GM12878 (cell line): ENCODE results near the gene MSRB2. TPM values are rescaled to one million over a fixed set of nuclear protein-coding genes. Genes with fewer than 3 reads are reported as not detected.

Experiments
- ATAC-seq: fragments of 200-7000 bp; cut with Tn5 transposase; 3 replicates; pipeline ENCODE4 v1.9.1; 2020; ENCODE audit warnings: mild to moderate bottlenecking, moderate library complexity
- BruUV-seq: library from RNA; stranded (reverse); fragments of 400-500 nt; replicated peaks from 2 replicates; lab custom pipeline; 2021; lab: Mats Ljungman, UMichigan
- CTCF ChIA-PET: fragments of 300-600 bp; sonication (Branson Sonifier 250); formaldehyde crosslinking; extraction: SDS; loops from one replicate; lab custom pipeline; 2021; ENCODE audit warnings: inconsistent platforms; lab: Yijun Ruan, JAX
- POLR2A ChIA-PET: fragments of 350-600 bp; formaldehyde crosslinking; extraction: SDS; loops from one replicate; lab custom pipeline; 2021; ENCODE audit warnings: inconsistent platforms; lab: Charles Lee
- RAD21 ChIA-PET: fragments of 300-600 bp; sonication (Branson Sonifier 250); formaldehyde crosslinking; loops from one replicate; lab custom pipeline; 2023; ENCODE audit warnings: antibody characterized with exemption; ENCODE audit not compliant: unreplicated experiment; lab: Charles Lee
- SMC1A ChIA-PET: fragments of 300-600 bp; sonication (Branson Sonifier 250); formaldehyde crosslinking; loops from one replicate; lab custom pipeline; 2023; ENCODE audit not compliant: unreplicated experiment, uncharacterized antibody; lab: Charles Lee
- DNase-seq: peaks from one replicate; pipeline ENCODE4 v3.0.0-alpha.2; 2011; ENCODE audit warnings: low read depth, low spot score
- FAIRE-seq: peaks from 3 replicates; lab custom pipeline; 2011; peaks lifted over from hg19 to GRCh38; lab: Jason Lieb, UNC
- H2AFZ ChIP-seq: 2 replicates; pipeline ENCODE4 v1.6.0; 2011; ENCODE audit warnings: low read depth, low read length, control low read depth; ENCODE audit not compliant: control insufficient read depth
- H3K27ac ChIP-seq: 2 replicates; pipeline ENCODE4 v1.5.1; 2011; ENCODE audit warnings: control low read depth; ENCODE audit not compliant: control insufficient read depth, insufficient read depth
- H3K27me3 ChIP-seq, 2 experiments: replicated peaks in 1 of 2; 2 replicates each; pipeline versions ENCODE4 v1.6.0 to v1.6.1; 2011; ENCODE audit warnings: low read length in 1 of 2; ENCODE audit not compliant: control insufficient read depth in 2 of 2, insufficient read depth in 2 of 2
- H3K36me3 ChIP-seq, 2 experiments: 2 replicates each; pipeline ENCODE4 v1.5.1; 2011; ENCODE audit warnings: low read length in 1 of 2; ENCODE audit not compliant: control insufficient read depth in 2 of 2, insufficient read depth in 2 of 2
- H3K4me1 ChIP-seq: 2 replicates; pipeline ENCODE4 v1.6.1; 2011; ENCODE audit warnings: mild to moderate bottlenecking, low read length, moderate library complexity, mixed read lengths; ENCODE audit not compliant: control insufficient read depth, insufficient read depth
- H3K4me2 ChIP-seq: 2 replicates; pipeline ENCODE4 v1.6.0; 2011; ENCODE audit warnings: control low read depth; ENCODE audit not compliant: control insufficient read depth, insufficient read depth
- H3K4me3 ChIP-seq: fragments of 200-600 bp; sonication (generic); 2 replicates; pipeline ENCODE4 v1.5.1; 2016
- H3K79me2 ChIP-seq: 2 replicates; pipeline ENCODE4 v1.6.0; 2011; ENCODE audit warnings: low read length; ENCODE audit not compliant: control insufficient read depth, insufficient read depth
- H3K9ac ChIP-seq: 2 replicates; pipeline ENCODE4 v1.8.0; 2011; ENCODE audit warnings: low read length, control low read depth, mixed read lengths; ENCODE audit not compliant: control insufficient read depth, insufficient read depth
- H3K9me3 ChIP-seq: replicated peaks from 3 replicates; pipeline ENCODE4 v1.5.1; 2011; ENCODE audit warnings: mild to moderate bottlenecking, low read length; ENCODE audit not compliant: control insufficient read depth, insufficient read depth
- H4K20me1 ChIP-seq: 2 replicates; pipeline ENCODE4 v1.6.0; 2011; ENCODE audit not compliant: control insufficient read depth, insufficient read depth
- BMI1 ChIP-seq: fragments of 450-650 bp; IDR thresholded peaks from 2 replicates; pipeline ENCODE4 v1.6.1; 2016; ENCODE audit warnings: mild to moderate bottlenecking, moderate library complexity, borderline replicate concordance
- CHD4 ChIP-seq: fragments of 200-600 bp; sonication (generic); IDR thresholded peaks from 2 replicates; pipeline ENCODE4 v1.6.1; 2016; ENCODE audit warnings: mild to moderate bottlenecking
- DPF2 ChIP-seq: fragments of 450-650 bp; IDR thresholded peaks from 2 replicates; pipeline ENCODE4 v1.6.1; 2017; ENCODE audit warnings: mild to moderate bottlenecking
- ETV6 ChIP-seq, 2 experiments: fragments of 450-650 bp in 1 of 2; IDR thresholded peaks in 1 of 2; conservative IDR thresholded peaks in 1 of 2; 2 replicates each; pipeline ENCODE4 v1.6.1; 2014; ENCODE audit warnings: antibody characterized with exemption in 1 of 2, borderline replicate concordance in 1 of 2, low read depth in 1 of 2, mild to moderate bottlenecking in 1 of 2, moderate library complexity in 1 of 2
- EZH2 ChIP-seq: IDR thresholded peaks from 2 replicates; pipeline ENCODE4 v1.6.1; 2012; ENCODE audit warnings: low read depth, mild to moderate bottlenecking, control low read depth, inconsistent platforms, low read length, borderline replicate concordance; ENCODE audit not compliant: control insufficient read depth
- HDGF ChIP-seq: fragments of 450-650 bp; IDR thresholded peaks from 2 replicates; pipeline ENCODE4 v1.6.1; 2016; ENCODE audit warnings: antibody characterized with exemption
- KAT2A ChIP-seq: conservative IDR thresholded peaks from 2 replicates; pipeline ENCODE4 v1.6.1; 2011; ENCODE audit warnings: low read depth, low read length; ENCODE audit not compliant: control insufficient read depth
- LARP7 ChIP-seq: fragments of 450-650 bp; IDR thresholded peaks from 2 replicates; pipeline ENCODE4 v1.6.1; 2017; ENCODE audit warnings: mild to moderate bottlenecking
- NBN ChIP-seq: fragments of 450-650 bp; IDR thresholded peaks from 2 replicates; pipeline ENCODE4 v1.6.1; 2016
- NR2C2 ChIP-seq: IDR thresholded peaks from 2 replicates; pipeline ENCODE4 v1.6.1; 2011; ENCODE audit warnings: borderline replicate concordance, low read depth; ENCODE audit not compliant: control insufficient read depth, insufficient read length
- PML ChIP-seq: IDR thresholded peaks from 2 replicates; pipeline ENCODE4 v1.6.1; 2012; ENCODE audit warnings: low read length, inconsistent platforms
- POU2F2 ChIP-seq: IDR thresholded peaks from 3 replicates; pipeline ENCODE4 v1.6.1; 2011; ENCODE audit warnings: low read depth, mild to moderate bottlenecking, low read length, borderline replicate concordance
- RAD51 ChIP-seq: fragments of 450-650 bp; IDR thresholded peaks from 2 replicates; pipeline ENCODE4 v1.6.1; 2016; ENCODE audit warnings: moderate library complexity, mild to moderate bottlenecking, inconsistent platforms
- SRF ChIP-seq, 2 experiments: IDR thresholded peaks; 2 replicates each; pipeline ENCODE4 v1.6.1; 2011; ENCODE audit warnings: low read depth in 2 of 2, low read length in 2 of 2, mild to moderate bottlenecking in 1 of 2, moderate library complexity in 1 of 2
- STAT1 ChIP-seq: fragments of 450-650 bp; conservative IDR thresholded peaks from 2 replicates; pipeline ENCODE4 v1.6.1; 2014; ENCODE audit warnings: antibody characterized with exemption, mild to moderate bottlenecking
- YBX1 ChIP-seq: fragments of 450-650 bp; IDR thresholded peaks from 2 replicates; pipeline ENCODE4 v1.6.1; 2016; ENCODE audit warnings: antibody characterized with exemption
- WGBS: methylation state at CpG from one replicate; pipeline ENCODE4 v1.1.6; 2016; ENCODE audit warnings: low lambda C conversion rate; ENCODE audit not compliant: insufficient replicate concordance, insufficient coverage; ENCODE audit errors: missing lambda C conversion rate; 5-methylcytosine and 5-hydroxymethylcytosine counted together
- in situ Hi-C: fragments of 300-500 bp; cut with MboI; formaldehyde crosslinking; loops from 9 replicates; pipeline ENCODE4 v1.14.3; 2018; ENCODE audit warnings: mixed read lengths
- intact Hi-C: fragments of 100-400 bp; cut with micrococcal nuclease; formaldehyde crosslinking; loops from one replicate; pipeline ENCODE4 v1.14.2; 2022; ENCODE audit not compliant: unreplicated experiment
- polyA plus RNA-seq, 11 experiments: library from polyadenylated mRNA; depleted of rRNA in 4 of 11; unstranded in 6 of 11; stranded (reverse) in 5 of 11; fragments of >200 nt; fragmentation: Nextera tagmentation in 4 of 11; fragmentation: Illumina TruSeq in 1 of 11; extraction: Ambion mirVana in 4 of 11; extraction: Trizol in 1 of 11; gene quantifications; 1 replicate in 1 of 11; 2 replicates in 10 of 11; pipeline versions ENCODE4 v1.2.1 to v1.2.3, GENCODE V29; 2011 to 2016; ENCODE audit warnings: inconsistent platforms in 2 of 11, missing spikeins in 2 of 11, low read depth in 1 of 11
- total RNA-seq, 4 experiments: library from RNA; depleted of rRNA in 3 of 4; stranded (reverse); fragments of >200 nt in 3 of 4; fragmentation: Illumina TruSeq in 1 of 4; extraction: Trizol in 1 of 4; gene quantifications; 2 replicates each; pipeline versions ENCODE4 v1.2.1 to v1.2.3, GENCODE V29; 2013 to 2021
- TF ChIP-seq, protein P1 (sequence below): fragments of 450-650 bp; IDR thresholded peaks from 2 replicates; pipeline ENCODE4 v1.6.1; 2016; ENCODE audit warnings: mild to moderate bottlenecking
- TF ChIP-seq, protein P2 (sequence below): fragments of 450-650 bp; IDR thresholded peaks from 2 replicates; pipeline ENCODE4 v1.6.1; 2016; ENCODE audit warnings: mild to moderate bottlenecking
- TF ChIP-seq, protein P3 (sequence below): IDR thresholded peaks from 2 replicates; pipeline ENCODE4 v1.6.1; 2012; ENCODE audit warnings: low read depth, low read length, improper control_type of control experiment

The MSRB2 gene
- total and polyA plus RNA-seq, 10 of the 15 experiments (the other 5 are each of a cell fraction or from before 2014, with no cell fraction given) = 1.5 to 18.6 (median 6.2) TPM

DNA sequence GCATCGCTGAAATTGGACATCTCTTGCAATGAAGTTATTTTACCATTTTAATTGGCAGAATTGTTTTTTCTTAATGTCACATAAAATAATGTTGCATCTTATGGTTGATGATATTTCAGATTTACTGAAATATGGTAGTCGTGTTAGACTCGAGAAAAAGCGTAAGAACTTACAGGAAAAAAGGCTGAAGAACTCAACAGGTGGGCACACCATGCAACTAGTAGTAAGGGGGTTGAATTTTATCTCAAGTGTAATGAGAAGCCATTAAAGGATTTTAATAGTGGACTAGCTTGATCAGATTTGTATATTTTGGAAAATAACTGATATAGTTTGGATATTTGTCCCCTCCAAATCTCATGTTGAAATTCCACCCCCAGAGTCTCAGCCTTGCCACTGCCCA, 41.1 kb downstream of the MSRB2 start:
- Histone ChIP-seq H4K20me1 (no peaks in the 10 kb centered on the region), H2AFZ (no peak overlapping the region), H3K27ac (no peak overlapping the region), H3K4me1 (no peaks in the 10 kb centered on the region), H3K79me2 (no peaks in the 10 kb centered on the region), H3K4me3 (no peak overlapping the region), H3K36me3 (no peaks in the 10 kb centered on the region), H3K27me3 (no peaks in the 10 kb centered on the region), H3K9ac (no peak overlapping the region), H3K9me3 (no peaks in the 10 kb centered on the region)
- SMC1A ChIA-PET = no interaction called here
- POLR2A ChIA-PET = no interaction called here
- DNase-seq = no peak
- RAD21 ChIA-PET = no interaction called here
- CTCF ChIA-PET = no interaction called here
- TF ChIP-seq DPF2 (no peak), LARP7 (no peak), RAD51 (no peak), PML (no peak), STAT1 (no peak), YBX1 (no peak), SRF (IDR thresholded peaks at IDR 0.05; ENCODE audit: low read depth in 2 of 2, low read length in 2 of 2) (no peak), BMI1 (no peak), NBN (no peak), POU2F2 (no peak), ETV6 (conservative IDR thresholded peaks at IDR 0.05 in 1 of 2, IDR thresholded peaks at IDR 0.05 in 1 of 2; ENCODE audit: borderline replicate concordance in 1 of 2, low read depth in 1 of 2) (no peak), CHD4 (no peak), HDGF (no peak), NR2C2 (no peak), KAT2A (no peak), EZH2 (no peak)
- TF ChIP-seq, protein P1, sequence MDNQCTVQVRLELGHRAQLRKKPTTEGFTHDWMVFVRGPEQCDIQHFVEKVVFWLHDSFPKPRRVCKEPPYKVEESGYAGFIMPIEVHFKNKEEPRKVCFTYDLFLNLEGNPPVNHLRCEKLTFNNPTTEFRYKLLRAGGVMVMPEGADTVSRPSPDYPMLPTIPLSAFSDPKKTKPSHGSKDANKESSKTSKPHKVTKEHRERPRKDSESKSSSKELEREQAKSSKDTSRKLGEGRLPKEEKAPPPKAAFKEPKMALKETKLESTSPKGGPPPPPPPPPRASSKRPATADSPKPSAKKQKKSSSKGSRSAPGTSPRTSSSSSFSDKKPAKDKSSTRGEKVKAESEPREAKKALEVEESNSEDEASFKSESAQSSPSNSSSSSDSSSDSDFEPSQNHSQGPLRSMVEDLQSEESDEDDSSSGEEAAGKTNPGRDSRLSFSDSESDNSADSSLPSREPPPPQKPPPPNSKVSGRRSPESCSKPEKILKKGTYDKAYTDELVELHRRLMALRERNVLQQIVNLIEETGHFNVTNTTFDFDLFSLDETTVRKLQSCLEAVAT = no peak
- TF ChIP-seq, protein P2, sequence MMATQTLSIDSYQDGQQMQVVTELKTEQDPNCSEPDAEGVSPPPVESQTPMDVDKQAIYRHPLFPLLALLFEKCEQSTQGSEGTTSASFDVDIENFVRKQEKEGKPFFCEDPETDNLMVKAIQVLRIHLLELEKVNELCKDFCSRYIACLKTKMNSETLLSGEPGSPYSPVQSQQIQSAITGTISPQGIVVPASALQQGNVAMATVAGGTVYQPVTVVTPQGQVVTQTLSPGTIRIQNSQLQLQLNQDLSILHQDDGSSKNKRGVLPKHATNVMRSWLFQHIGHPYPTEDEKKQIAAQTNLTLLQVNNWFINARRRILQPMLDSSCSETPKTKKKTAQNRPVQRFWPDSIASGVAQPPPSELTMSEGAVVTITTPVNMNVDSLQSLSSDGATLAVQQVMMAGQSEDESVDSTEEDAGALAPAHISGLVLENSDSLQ = no peak
- TF ChIP-seq, protein P3, sequence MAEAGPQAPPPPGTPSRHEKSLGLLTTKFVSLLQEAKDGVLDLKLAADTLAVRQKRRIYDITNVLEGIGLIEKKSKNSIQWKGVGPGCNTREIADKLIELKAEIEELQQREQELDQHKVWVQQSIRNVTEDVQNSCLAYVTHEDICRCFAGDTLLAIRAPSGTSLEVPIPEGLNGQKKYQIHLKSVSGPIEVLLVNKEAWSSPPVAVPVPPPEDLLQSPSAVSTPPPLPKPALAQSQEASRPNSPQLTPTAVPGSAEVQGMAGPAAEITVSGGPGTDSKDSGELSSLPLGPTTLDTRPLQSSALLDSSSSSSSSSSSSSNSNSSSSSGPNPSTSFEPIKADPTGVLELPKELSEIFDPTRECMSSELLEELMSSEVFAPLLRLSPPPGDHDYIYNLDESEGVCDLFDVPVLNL = no peak
- TF ChIP-seq, all 136 proteins: peak for 0
- intact Hi-C loops = no loop called here
- no peak overlapping the region for H3K4me2 ChIP-seq
- ATAC-seq = no peak
- no TSS peak for BruUV-seq
- WGBS = 53% methylated on average over 4 of the region's 4 CpGs
- no peak for FAIRE-seq
- in situ Hi-C loops = no loop called here
